ENCODE data around the gene NFATC2. TPM values are rescaled to one million over a fixed set of nuclear protein-coding genes. Genes with fewer than 3 reads are reported as not detected.

NFATC2 gene
- total and polyA plus RNA-seq, 2 of the 8 experiments (the other 6 are each of a cell fraction or from before 2014, with no cell fraction given): 0.27 to 0.91 TPM

DNA sequence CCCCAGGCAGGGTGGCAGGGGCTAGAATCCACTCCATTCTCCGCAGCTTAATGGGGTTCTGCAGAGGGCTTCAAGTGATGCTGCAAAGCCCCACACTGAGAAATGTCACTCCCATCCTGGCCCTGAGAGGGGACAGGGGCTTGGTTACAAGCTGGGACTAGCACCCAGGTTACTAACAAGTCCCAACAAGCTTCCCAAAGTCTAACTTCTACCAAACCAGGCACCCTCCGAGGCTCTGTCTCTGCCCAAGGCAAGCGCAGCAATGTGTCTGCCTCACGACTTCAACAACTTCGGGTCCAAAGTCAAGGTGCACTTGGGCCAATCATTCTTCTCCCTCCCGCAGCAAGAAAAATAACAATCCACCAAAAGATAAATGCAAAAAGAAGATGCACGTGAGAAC, 45.6 kb downstream of the NFATC2 start (continued):
- TF ChIP-seq SIX5 (IDR thresholded peaks at IDR 0.05; ENCODE audit: low read depth, low read length) (no peak), EP300 (IDR thresholded peaks at IDR 0.05; ENCODE audit: borderline replicate concordance in 1 of 2, low read depth in 2 of 2, low read length in 2 of 2) (no peak), SIRT6 (IDR thresholded peaks at IDR 0.05; ENCODE audit: low read length) (no peak), CEBPB (IDR thresholded peaks at IDR 0.05; ENCODE audit: low read depth, low read length) (no peak), NANOG (IDR thresholded peaks at IDR 0.05; ENCODE audit: insufficient read depth, low read depth, low read length, poor library complexity, severe bottlenecking) (no peak)
- TF ChIP-seq, protein P1, sequence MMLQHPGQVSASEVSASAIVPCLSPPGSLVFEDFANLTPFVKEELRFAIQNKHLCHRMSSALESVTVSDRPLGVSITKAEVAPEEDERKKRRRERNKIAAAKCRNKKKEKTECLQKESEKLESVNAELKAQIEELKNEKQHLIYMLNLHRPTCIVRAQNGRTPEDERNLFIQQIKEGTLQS (IDR thresholded peaks at IDR 0.05; ENCODE audit: insufficient read depth, low read depth, low read length): no peak
